Tibial nerve (tissue), 3 donors: ENCODE data around the gene CDON.

Experiments used
- CTCF ChIP-seq, 5 experiments: fragments of 200-600 bp in 3 of 5; fragments of 450-650 bp in 2 of 5; sonication (generic) in 3 of 5; IDR thresholded peaks; one replicate each; pipeline ENCODE4 v1.5.1; 2016 to 2019; ENCODE audit warnings: antibody characterized with exemption in 5 of 5, mild to moderate bottlenecking in 3 of 5, moderate library complexity in 2 of 5
- POLR2A ChIP-seq, 2 donors: fragments of 450-650 bp; IDR thresholded peaks; one replicate each; pipeline ENCODE4 v1.6.1; 2017; ENCODE audit warnings: antibody characterized with exemption in 2 of 2, mild to moderate bottlenecking in 2 of 2, moderate library complexity in 2 of 2

GRCh38 chr11:125976156-125976555, 86.5 kb downstream of the CDON start:
- no peak for TF ChIP-seq POLR2A (IDR thresholded peaks at IDR 0.05)
- no peak for TF ChIP-seq CTCF (IDR thresholded peaks at IDR 0.05)
